Spleen (tissue), 7 donors: ENCODE results near the gene MCOLN1.

ENCODE experiments used
- CTCF ChIP-seq, 11 experiments: fragments of 200-600 bp in 7 of 11; fragments of 450-650 bp in 4 of 11; sonication (generic) in 4 of 11; IDR thresholded peaks in 8 of 11; conservative IDR thresholded peaks in 3 of 11; 1 replicate in 7 of 11; 2 replicates in 4 of 11; pipeline versions ENCODE4 v1.4.0 to v1.8.0; 2016 to 2021; ENCODE audit warnings: antibody characterized with exemption in 11 of 11, inconsistent platforms in 4 of 11, mild to moderate bottlenecking in 1 of 11
- POLR2A ChIP-seq, 3 donors: fragments of 450-650 bp; IDR thresholded peaks; one replicate each; pipeline ENCODE4 v1.5.1; 2017; ENCODE audit warnings: antibody characterized with exemption in 3 of 3, mild to moderate bottlenecking in 1 of 3
- donor health status: DM: no; HTN: no; CAD: no; lungs with moderate emphysema.
- donor health status: DM: no; HTN: no; CAD: no.
- donor health status: DM: no; HTN: no; CAD: no.

GRCh38 chr19:7562646-7563393 lies 40.4 kb downstream of the MCOLN1 start:
- TF ChIP-seq POLR2A (IDR thresholded peaks at IDR 0.05) (no peak), CTCF (IDR thresholded peaks at IDR 0.05 in 8 of 11, conservative IDR thresholded peaks at IDR 0.05 in 3 of 11) (no peak)
